CD8-positive, alpha-beta memory T cell (primary cell): ENCODE measurements around the gene ZYG11A. TPM values are rescaled to one million over a fixed set of nuclear protein-coding genes. Genes with fewer than 3 reads are reported as not detected.
"Not testable (repeated sequence)": the region's sequence is repeated elsewhere in the genome, so short reads cannot be mapped to it uniquely, and the experiment has no call there.

Experiments
- CTCF ChIA-PET: fragments of 350-600 bp; sonication (Branson Sonifier 250); formaldehyde crosslinking; loops from one replicate; lab custom pipeline; 2021; ENCODE audit warnings: antibody characterized with exemption; lab: Charles Lee
- POLR2A ChIA-PET: fragments of 350-600 bp; sonication (Branson Sonifier 250); formaldehyde crosslinking; loops from one replicate; lab custom pipeline; 2021; ENCODE audit warnings: antibody characterized with exemption; lab: Charles Lee
- DNase-seq, 5 donors: peaks; one replicate each; pipeline versions ENCODE4 v3.0.0 to v3.0.0-alpha.2; 2020 to 2022; ENCODE audit warnings: mixed read lengths in 1 of 5
- H3K27ac ChIP-seq: one replicate; pipeline ENCODE4 v1.7.0; 2013; ENCODE audit warnings: low read depth, mild to moderate bottlenecking, low read length, moderate library complexity
- H3K27me3 ChIP-seq: 2 replicates; pipeline ENCODE4 v1.7.0; 2013; ENCODE audit warnings: low read length, mild to moderate bottlenecking; ENCODE audit not compliant: insufficient read depth, poor library complexity, severe bottlenecking
- H3K36me3 ChIP-seq: 2 replicates; pipeline ENCODE4 v1.7.0; 2013; ENCODE audit warnings: mild to moderate bottlenecking, low read length, moderate library complexity; ENCODE audit not compliant: insufficient read depth
- H3K4me1 ChIP-seq: 2 replicates; pipeline ENCODE4 v1.7.0; 2013; ENCODE audit warnings: mild to moderate bottlenecking, low read length, moderate library complexity; ENCODE audit not compliant: insufficient read depth
- H3K4me3 ChIP-seq: 2 replicates; pipeline ENCODE4 v1.7.0; 2013; ENCODE audit warnings: mild to moderate bottlenecking, low read length
- H3K9me3 ChIP-seq: 2 replicates; pipeline ENCODE4 v1.7.0; 2013; ENCODE audit warnings: mild to moderate bottlenecking, low read length
- H3K27ac Mint-ChIP-seq, 8 donors: one replicate each; pipeline ENCODE4 v1.8.0; 2020 to 2021; ENCODE audit warnings: mixed read lengths in 8 of 8, mild to moderate bottlenecking in 6 of 8, inconsistent platforms in 3 of 8, moderate library complexity in 3 of 8
- H3K27me3 Mint-ChIP-seq, 2 donors: one replicate each; pipeline ENCODE4 v1.8.0; 2020 to 2021; ENCODE audit warnings: mixed read lengths in 2 of 2, mild to moderate bottlenecking in 1 of 2, moderate library complexity in 1 of 2
- H3K36me3 Mint-ChIP-seq, 3 donors: one replicate each; pipeline ENCODE4 v1.8.0; 2020 to 2021; ENCODE audit warnings: mixed read lengths in 3 of 3, inconsistent platforms in 1 of 3, mild to moderate bottlenecking in 1 of 3
- H3K4me1 Mint-ChIP-seq, 3 donors: one replicate each; pipeline ENCODE4 v1.8.0; 2020 to 2021; ENCODE audit warnings: mixed read lengths in 3 of 3, inconsistent platforms in 1 of 3, mild to moderate bottlenecking in 1 of 3
- H3K4me3 Mint-ChIP-seq, 7 donors: one replicate each; pipeline ENCODE4 v1.8.0; 2020 to 2021; ENCODE audit warnings: mixed read lengths in 7 of 7, mild to moderate bottlenecking in 6 of 7, moderate library complexity in 4 of 7, inconsistent platforms in 2 of 7
- H3K9me3 Mint-ChIP-seq, 5 donors: one replicate each; pipeline ENCODE4 v1.8.0; 2020 to 2022; ENCODE audit warnings: mixed read lengths in 5 of 5, mild to moderate bottlenecking in 3 of 5, moderate library complexity in 2 of 5, inconsistent platforms in 1 of 5
- polyA plus RNA-seq: library from polyadenylated mRNA; unstranded; fragments of 300-500 nt; fragmentation: Illumina TruSeq; gene quantifications from one replicate; pipeline ENCODE4 v1.2.3, GENCODE V29; 2021
- total RNA-seq, 2 experiments: library from RNA; stranded (reverse); gene quantifications; one replicate each; pipeline ENCODE4 v1.2.3, GENCODE V29; 2021

ZYG11A gene
- total and polyA plus RNA-seq, 3 experiments from 2014 or later = 0.04 to 0.07 TPM; not detected in 1

GRCh38 chr1:52825868-52826267 lies 16.7 kb upstream of the ZYG11A start:
- ChIA-PET POLR2A (no interaction called here), CTCF (interaction anchor here (0.6 kb wide), 1 partner anchor 125 kb away, joined by 3 read pairs; no protein-coding TSS in a partner anchor)
- H3K27ac Mint-ChIP-seq = peak overlapping the region in 1 of 8 donors; percentile 37
- no peaks in the 10 kb centered on the region for H3K27me3 Mint-ChIP-seq
- H3K9me3 Mint-ChIP-seq = no peaks in the 10 kb centered on the region
- peaks cover 0 to 18% (median 9%) of the 10 kb centered on the region in 3 donors for H3K36me3 Mint-ChIP-seq
- H3K4me3 Mint-ChIP-seq = no peak overlapping the region
- Histone ChIP-seq H3K36me3 (peaks cover 14% of the 10 kb centered on the region), H3K4me3 (no peak overlapping the region), H3K27me3 (no peaks in the 10 kb centered on the region), H3K27ac (no peak overlapping the region), H3K9me3 (no peaks in the 10 kb centered on the region), H3K4me1 (no peaks in the 10 kb centered on the region)
- no peaks in the 10 kb centered on the region for H3K4me1 Mint-ChIP-seq
- DNase-seq = no peak

- H3K4me1 ChIP-seq = no peaks in the 10 kb centered on the region
- Mint-ChIP-seq H3K9me3 (no peaks in the 10 kb centered on the region), H3K27me3 (peaks cover 20% of the 10 kb centered on the region in 2 donors), H3K27ac (no peak overlapping the region), H3K4me1 (no peaks in the 10 kb centered on the region), H3K4me3 (no peak overlapping the region), H3K36me3 (no peaks in the 10 kb centered on the region)
- H3K4me3 ChIP-seq = no peak overlapping the region
- POLR2A ChIA-PET = no interaction called here
- CTCF ChIA-PET = no interaction called here
- no peaks in the 10 kb centered on the region for H3K27me3 ChIP-seq
- peak overlapping the region; percentile 9 for H3K27ac ChIP-seq
- DNase-seq = no peak
- no peaks in the 10 kb centered on the region for H3K36me3 ChIP-seq
- H3K9me3 ChIP-seq = no peaks in the 10 kb centered on the region
Observed at GRCh38 chr1:52834798-52835197, 7.8 kb upstream of the ZYG11A start.

GRCh38 chr1:52836035-52836434 lies 6.5 kb upstream of the ZYG11A start:
- Histone ChIP-seq H3K9me3 (no peaks in the 10 kb centered on the region), H3K27me3 (peaks cover 3% of the 10 kb centered on the region), H3K27ac (no peak overlapping the region), H3K36me3 (no peaks in the 10 kb centered on the region), H3K4me1 (no peaks in the 10 kb centered on the region), H3K4me3 (no peak overlapping the region)
- H3K4me1 Mint-ChIP-seq = no peaks in the 10 kb centered on the region
- DNase-seq = no peak
- CTCF ChIA-PET = no interaction called here
- peaks cover 22 to 25% of the 10 kb centered on the region in 2 donors for H3K27me3 Mint-ChIP-seq
- H3K9me3 Mint-ChIP-seq = no peaks in the 10 kb centered on the region
- H3K36me3 Mint-ChIP-seq = no peaks in the 10 kb centered on the region
- H3K4me3 Mint-ChIP-seq = no peak overlapping the region
- no peak overlapping the region for H3K27ac Mint-ChIP-seq
- POLR2A ChIA-PET = no interaction called here

GRCh38 chr1:52839175-52839574 lies 3.4 kb upstream of the ZYG11A start:
- H3K4me3 ChIP-seq, DNase-seq, H3K4me1 Mint-ChIP-seq, H3K4me1 ChIP-seq, H3K36me3 Mint-ChIP-seq, CTCF ChIA-PET, H3K36me3 ChIP-seq, H3K27ac ChIP-seq, POLR2A ChIA-PET, H3K9me3 ChIP-seq, H3K9me3 Mint-ChIP-seq, H3K27ac Mint-ChIP-seq, H3K4me3 Mint-ChIP-seq: not testable (repeated sequence)
- peaks cover 12% of the 10 kb centered on the region for H3K27me3 ChIP-seq
- H3K27me3 Mint-ChIP-seq = peaks cover 38 to 40% of the 10 kb centered on the region in 2 donors

GRCh38 chr1:52845119-52845518 lies 2.6 kb downstream of the ZYG11A start:
- peaks cover 12% of the 10 kb centered on the region for H3K27me3 ChIP-seq
- CTCF ChIA-PET, H3K9me3 Mint-ChIP-seq, H3K4me1 Mint-ChIP-seq, H3K27ac Mint-ChIP-seq, H3K9me3 ChIP-seq, POLR2A ChIA-PET, H3K36me3 ChIP-seq, H3K4me1 ChIP-seq, H3K36me3 Mint-ChIP-seq, H3K4me3 Mint-ChIP-seq, DNase-seq, H3K4me3 ChIP-seq: not testable (repeated sequence)
- H3K27me3 Mint-ChIP-seq = peaks cover 33 to 37% of the 10 kb centered on the region in 2 donors
- peak overlapping the region; percentile 43 for H3K27ac ChIP-seq

- CTCF ChIA-PET = no interaction called here
- H3K27me3 Mint-ChIP-seq = peaks cover 25 to 37% of the 10 kb centered on the region in 2 donors
Observed at GRCh38 chr1:52848423-52848822, 5.9 kb downstream of the ZYG11A start.

GRCh38 chr1:52850951-52851350 lies 8.4 kb downstream of the ZYG11A start:
- Mint-ChIP-seq H3K27me3 (peaks cover 13 to 24% of the 10 kb centered on the region in 2 donors), H3K4me3 (no peak overlapping the region), H3K9me3 (no peaks in the 10 kb centered on the region), H3K4me1 (no peaks in the 10 kb centered on the region), H3K27ac (no peak overlapping the region), H3K36me3 (no peaks in the 10 kb centered on the region)
- Histone ChIP-seq H3K27me3 (no peaks in the 10 kb centered on the region), H3K36me3 (no peaks in the 10 kb centered on the region), H3K4me3 (no peak overlapping the region), H3K27ac (no peak overlapping the region), H3K9me3 (no peaks in the 10 kb centered on the region), H3K4me1 (no peaks in the 10 kb centered on the region)
- DNase-seq = no peak
- ChIA-PET CTCF (no interaction called here), POLR2A (no interaction called here)

More at GRCh38 chr1:52848423-52848822, 5.9 kb downstream of the ZYG11A start:
- DNase-seq = no peak
- POLR2A ChIA-PET = no interaction called here
- H3K27me3 ChIP-seq = peaks cover 6% of the 10 kb centered on the region
- Mint-ChIP-seq H3K9me3 (peaks cover 0 to 3% (median 0%) of the 10 kb centered on the region in 5 donors), H3K4me3 (no peak overlapping the region), H3K27ac (no peak overlapping the region), H3K4me1 (peaks cover 0 to 5% (median 0%) of the 10 kb centered on the region in 3 donors), H3K36me3 (no peaks in the 10 kb centered on the region)
- no peaks in the 10 kb centered on the region for H3K4me1 ChIP-seq
- H3K36me3 ChIP-seq = no peaks in the 10 kb centered on the region
- H3K9me3 ChIP-seq = no peaks in the 10 kb centered on the region
- H3K4me3 ChIP-seq = no peak overlapping the region
- H3K27ac ChIP-seq = no peak overlapping the region

GRCh38 chr1:52852854-52853253 lies 10.3 kb downstream of the ZYG11A start:
- Histone ChIP-seq H3K36me3 (no peaks in the 10 kb centered on the region), H3K9me3 (no peaks in the 10 kb centered on the region), H3K27me3 (no peaks in the 10 kb centered on the region), H3K27ac (no peak overlapping the region), H3K4me3 (no peak overlapping the region), H3K4me1 (no peaks in the 10 kb centered on the region)
- no peaks in the 10 kb centered on the region for H3K36me3 Mint-ChIP-seq
- no peak overlapping the region for H3K4me3 Mint-ChIP-seq
- H3K27me3 Mint-ChIP-seq = peaks cover 6 to 20% of the 10 kb centered on the region in 2 donors
- POLR2A ChIA-PET = no interaction called here
- no peak for DNase-seq
- CTCF ChIA-PET = no interaction called here
- no peak overlapping the region for H3K27ac Mint-ChIP-seq
- no peaks in the 10 kb centered on the region for H3K4me1 Mint-ChIP-seq
- no peaks in the 10 kb centered on the region for H3K9me3 Mint-ChIP-seq

GRCh38 chr1:52855584-52855983 lies 13.0 kb downstream of the ZYG11A start:
- Histone ChIP-seq H3K9me3 (no peaks in the 10 kb centered on the region), H3K4me1 (no peaks in the 10 kb centered on the region), H3K27ac (no peak overlapping the region), H3K36me3 (no peaks in the 10 kb centered on the region), H3K4me3 (no peak overlapping the region), H3K27me3 (no peaks in the 10 kb centered on the region)
- POLR2A ChIA-PET = no interaction called here
- H3K9me3 Mint-ChIP-seq = no peaks in the 10 kb centered on the region
- H3K4me1 Mint-ChIP-seq = no peaks in the 10 kb centered on the region
- H3K27ac Mint-ChIP-seq = no peak overlapping the region
- CTCF ChIA-PET = no interaction called here
- no peaks in the 10 kb centered on the region for H3K36me3 Mint-ChIP-seq
- H3K4me3 Mint-ChIP-seq = no peak overlapping the region
- no peak for DNase-seq
- peaks cover 4 to 15% of the 10 kb centered on the region in 2 donors for H3K27me3 Mint-ChIP-seq
